ENCODE data around the gene SDCBP2.

DNA sequence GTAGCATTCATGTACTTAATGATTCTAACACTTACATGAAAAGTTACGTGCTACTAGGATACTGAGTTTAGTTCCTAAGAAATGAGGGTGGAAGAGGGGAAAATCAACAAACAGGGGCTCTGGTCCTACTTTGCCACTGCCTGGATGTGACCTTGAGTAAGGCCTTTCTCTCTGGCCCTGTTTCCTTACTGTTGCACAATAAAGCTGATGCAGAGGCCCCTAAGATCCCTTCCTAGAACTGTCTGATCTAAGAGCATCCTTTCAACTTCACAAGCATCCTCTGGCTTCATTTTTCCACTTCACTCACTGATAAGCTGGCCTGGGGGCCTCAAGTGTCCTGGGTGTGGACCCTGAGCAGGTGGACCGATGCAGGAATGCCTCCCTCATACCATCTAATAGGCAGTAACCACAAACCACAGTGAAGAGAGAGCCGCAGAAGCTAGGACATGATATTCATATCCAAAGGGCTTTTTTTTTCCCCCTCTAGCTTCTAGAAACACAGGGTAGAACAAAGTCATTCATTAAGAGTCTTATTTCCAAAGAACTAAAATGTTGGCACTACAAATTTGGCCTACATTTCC lies 42.4 kb upstream of the SDCBP2 start:
- TF ChIP-seq CTCF (IDR thresholded peaks at IDR 0.05; ENCODE audit: insufficient read depth, low read depth, low read length) = no peak
- TF ChIP-seq EZH2 (IDR thresholded peaks at IDR 0.05; ENCODE audit: insufficient read depth, low read length) = no peak

All from astrocyte (in vitro differentiated cells and primary cell).